Lower lobe of right lung (tissue), 2 donors: ENCODE measurements around the gene CSGALNACT2. TPM values are rescaled to one million over a fixed set of nuclear protein-coding genes. Genes with fewer than 3 reads are reported as not detected.

Experiments used
- ATAC-seq, 2 donors: fragments of 200-7000 bp; cut with Tn5 transposase; one replicate each; pipeline ENCODE4 v1.9.1; 2020 to 2022; ENCODE audit warnings: mild to moderate bottlenecking in 2 of 2, moderate library complexity in 2 of 2
- DNase-seq: peaks from one replicate; pipeline ENCODE4 v3.0.0-alpha.2; 2020
- H3K27ac ChIP-seq: fragments of 200-600 bp; one replicate; pipeline ENCODE4 v1.8.0; 2022
- H3K27me3 ChIP-seq: fragments of 200-600 bp; one replicate; pipeline ENCODE4 v1.8.0; 2022; ENCODE audit warnings: low read depth
- H3K36me3 ChIP-seq: fragments of 200-600 bp; one replicate; pipeline ENCODE4 v1.8.0; 2022; ENCODE audit warnings: mild to moderate bottlenecking
- H3K4me1 ChIP-seq: fragments of 200-600 bp; one replicate; pipeline ENCODE4 v1.8.0; 2022
- H3K4me3 ChIP-seq: fragments of 200-600 bp; one replicate; pipeline ENCODE4 v1.8.0; 2022; ENCODE audit warnings: mild to moderate bottlenecking
- H3K9me3 ChIP-seq: fragments of 200-600 bp; one replicate; pipeline ENCODE4 v1.8.0; 2022
- intact Hi-C: fragments of 100-400 bp; cut with DNase I; formaldehyde crosslinking; loops from one replicate; pipeline ENCODE4 v1.11.0; 2022
- total RNA-seq: library from RNA; stranded (reverse); fragmentation: NEBNext Ultra II Directional; extraction: Animal tissue kit (Norgen Biotek cat#: 25700); gene quantifications from one replicate; pipeline ENCODE4 v1.2.1, GENCODE V29; 2021
- TF ChIP-seq, protein P1 (sequence below): fragments of 200-600 bp; IDR thresholded peaks from one replicate; pipeline ENCODE4 v1.8.0; 2022; ENCODE audit warnings: antibody characterized with exemption, mild to moderate bottlenecking
- donor health status: DM: no; HTN: yes; CAD: no; lungs with severe emphysema.

CSGALNACT2 gene
- total RNA-seq, 1 donor from 2014 or later, result 36.4 TPM

DNA sequence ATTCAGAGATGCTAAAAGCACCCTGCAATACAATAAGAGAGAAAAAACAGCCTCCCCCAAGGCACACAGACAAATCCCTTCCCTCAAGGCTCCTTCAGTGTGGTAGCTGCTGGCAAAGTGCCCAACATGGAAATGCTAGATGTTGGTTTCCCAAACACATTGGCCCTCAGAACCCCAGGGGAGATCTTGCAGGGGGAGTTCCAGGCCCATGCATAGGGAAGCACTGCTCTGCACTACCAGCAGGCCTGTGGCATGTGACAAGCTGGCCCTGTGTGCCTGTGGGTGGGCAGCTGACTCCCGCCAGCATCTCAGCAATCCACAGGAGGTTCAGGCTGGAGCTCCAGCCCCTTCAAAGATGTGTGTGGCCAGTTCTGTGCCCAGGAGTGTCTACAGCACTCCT, 16.8 kb upstream of the CSGALNACT2 start:
- Histone ChIP-seq H3K36me3 (no peaks in the 10 kb centered on the region), H3K9me3 (no peaks in the 10 kb centered on the region), H3K4me3 (no peak overlapping the region), H3K4me1 (peaks cover 17% of the 10 kb centered on the region), H3K27me3 (no peaks in the 10 kb centered on the region), H3K27ac (no peak overlapping the region)
- ATAC-seq (no peak), DNase-seq (no peak)
- intact Hi-C loops, result no loop called here
- TF ChIP-seq, protein P1, sequence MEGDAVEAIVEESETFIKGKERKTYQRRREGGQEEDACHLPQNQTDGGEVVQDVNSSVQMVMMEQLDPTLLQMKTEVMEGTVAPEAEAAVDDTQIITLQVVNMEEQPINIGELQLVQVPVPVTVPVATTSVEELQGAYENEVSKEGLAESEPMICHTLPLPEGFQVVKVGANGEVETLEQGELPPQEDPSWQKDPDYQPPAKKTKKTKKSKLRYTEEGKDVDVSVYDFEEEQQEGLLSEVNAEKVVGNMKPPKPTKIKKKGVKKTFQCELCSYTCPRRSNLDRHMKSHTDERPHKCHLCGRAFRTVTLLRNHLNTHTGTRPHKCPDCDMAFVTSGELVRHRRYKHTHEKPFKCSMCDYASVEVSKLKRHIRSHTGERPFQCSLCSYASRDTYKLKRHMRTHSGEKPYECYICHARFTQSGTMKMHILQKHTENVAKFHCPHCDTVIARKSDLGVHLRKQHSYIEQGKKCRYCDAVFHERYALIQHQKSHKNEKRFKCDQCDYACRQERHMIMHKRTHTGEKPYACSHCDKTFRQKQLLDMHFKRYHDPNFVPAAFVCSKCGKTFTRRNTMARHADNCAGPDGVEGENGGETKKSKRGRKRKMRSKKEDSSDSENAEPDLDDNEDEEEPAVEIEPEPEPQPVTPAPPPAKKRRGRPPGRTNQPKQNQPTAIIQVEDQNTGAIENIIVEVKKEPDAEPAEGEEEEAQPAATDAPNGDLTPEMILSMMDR, result no peak

DNA sequence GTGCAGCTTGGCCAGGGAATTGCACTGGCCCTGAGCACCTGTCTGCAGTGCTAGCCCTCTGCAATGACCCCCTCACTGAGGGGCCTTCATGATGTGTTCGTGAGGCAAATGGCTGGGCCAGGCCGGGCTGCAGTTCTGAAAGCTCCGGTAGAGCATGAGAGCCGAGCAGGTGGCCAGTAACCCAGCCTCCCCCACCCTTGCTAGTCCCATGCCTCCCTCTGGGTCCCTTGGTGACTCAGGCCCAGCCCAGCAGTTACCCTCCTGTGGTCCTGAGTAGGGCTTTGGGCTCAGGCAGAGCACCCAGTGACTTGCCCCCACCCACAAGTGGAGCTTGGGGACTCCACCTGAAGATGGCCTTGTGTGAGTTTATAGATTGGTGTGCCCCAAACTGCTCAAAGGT, 16.1 kb upstream of the CSGALNACT2 start:
- ATAC-seq (no peak), DNase-seq (no peak)
- Histone ChIP-seq H3K27ac (no peak overlapping the region), H3K4me3 (no peak overlapping the region), H3K27me3 (no peaks in the 10 kb centered on the region), H3K4me1 (peaks cover 17% of the 10 kb centered on the region), H3K9me3 (no peaks in the 10 kb centered on the region), H3K36me3 (no peaks in the 10 kb centered on the region)
- TF ChIP-seq, protein P1, result no peak
- intact Hi-C loops, result no loop called here

DNA sequence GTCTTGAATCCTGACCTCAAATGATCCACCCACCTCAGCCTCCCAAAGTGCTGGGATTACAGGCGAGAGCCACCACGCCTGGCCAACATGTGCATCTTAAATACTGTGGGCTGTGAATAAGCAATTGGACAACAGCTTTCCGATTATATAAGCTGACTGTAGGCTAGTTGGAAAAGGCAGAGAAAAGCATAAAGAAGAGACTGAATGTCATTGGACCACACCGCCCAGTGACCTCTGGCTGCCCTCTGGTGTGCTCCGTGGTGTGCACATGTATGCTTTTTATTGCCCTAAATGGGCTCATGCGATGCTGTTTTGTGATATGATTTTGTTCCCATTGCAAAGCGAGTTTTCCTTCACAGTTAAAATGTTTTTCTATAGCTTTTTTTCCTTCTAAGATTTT, 15.4 kb upstream of the CSGALNACT2 start:
- TF ChIP-seq, protein P1, result no peak
- Histone ChIP-seq H3K27ac (no peak overlapping the region), H3K4me3 (no peak overlapping the region), H3K4me1 (peaks cover 17% of the 10 kb centered on the region), H3K36me3 (no peaks in the 10 kb centered on the region), H3K27me3 (no peaks in the 10 kb centered on the region), H3K9me3 (no peaks in the 10 kb centered on the region)
- DNase-seq (no peak), ATAC-seq (no peak)
- intact Hi-C loops, result no loop called here

DNA sequence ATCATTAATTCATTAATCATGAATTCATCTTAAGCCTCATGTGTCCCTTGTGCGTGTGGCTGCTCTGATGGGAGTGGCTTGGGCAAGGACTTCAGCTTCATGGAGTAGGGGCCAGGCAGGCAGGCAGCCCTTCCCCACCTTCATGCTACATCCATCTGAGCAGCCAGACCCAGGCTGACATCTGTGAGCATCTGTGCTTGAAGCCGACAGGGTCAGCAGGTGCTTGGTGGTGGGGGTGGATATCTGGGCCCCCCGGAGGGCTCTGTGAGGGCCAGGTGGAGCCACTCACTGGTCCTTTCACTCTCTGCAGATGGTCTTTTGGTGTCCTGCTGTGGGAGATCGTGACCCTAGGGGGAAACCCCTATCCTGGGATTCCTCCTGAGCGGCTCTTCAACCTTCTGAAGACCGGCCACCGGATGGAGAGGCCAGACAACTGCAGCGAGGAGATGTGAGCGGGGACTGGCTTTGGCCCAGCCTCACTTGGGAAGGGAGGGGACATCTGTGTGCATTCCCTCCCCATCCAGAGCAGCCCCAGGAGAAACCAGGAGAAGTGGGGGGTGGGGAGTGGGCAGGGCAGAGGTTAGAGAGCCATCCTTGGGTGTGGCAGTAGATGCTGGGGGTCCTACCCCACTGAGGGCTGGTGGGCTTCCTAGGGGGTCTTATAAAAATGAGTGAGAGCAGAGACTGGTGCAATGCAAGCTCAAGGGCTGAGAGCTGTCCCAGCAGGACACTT, 14.7 kb upstream of the CSGALNACT2 start:
- no peaks in the 10 kb centered on the region for H3K9me3 ChIP-seq
- no peak overlapping the region for H3K4me3 ChIP-seq
- peaks cover 17% of the 10 kb centered on the region for H3K4me1 ChIP-seq
- TF ChIP-seq, protein P1, result no peak
- intact Hi-C loops, result no loop called here
- no peaks in the 10 kb centered on the region for H3K36me3 ChIP-seq
- H3K27ac ChIP-seq, result no peak overlapping the region
- DNase-seq (no peak), ATAC-seq (no peak)
- no peaks in the 10 kb centered on the region for H3K27me3 ChIP-seq

DNA sequence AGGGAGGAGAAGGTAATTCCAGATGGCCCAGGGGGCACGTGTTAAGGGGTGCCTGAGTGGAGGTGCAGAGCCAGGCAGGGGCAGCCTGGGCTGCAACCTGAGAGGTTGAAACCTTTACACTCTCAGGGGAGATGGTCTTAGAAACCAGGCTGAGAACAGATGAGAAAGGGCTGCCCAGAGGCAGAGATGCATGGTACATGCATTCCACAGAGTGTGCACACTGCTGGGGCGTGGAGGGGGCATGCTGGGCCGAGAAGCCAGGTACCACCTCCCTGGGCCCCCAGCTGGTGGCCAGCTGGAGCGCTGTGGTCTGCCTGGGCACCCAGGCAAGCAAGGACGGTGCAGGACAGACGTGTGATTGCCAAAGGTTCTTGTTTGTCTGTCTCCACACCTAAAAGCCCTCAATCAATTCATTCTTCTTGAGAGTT, 14.1 kb upstream of the CSGALNACT2 start:
- ATAC-seq, result no peak
- no peaks in the 10 kb centered on the region for H3K9me3 ChIP-seq
- H3K36me3 ChIP-seq, result no peaks in the 10 kb centered on the region
- no peak overlapping the region for H3K4me3 ChIP-seq
- no peak for DNase-seq
- H3K4me1 ChIP-seq, result peaks cover 21% of the 10 kb centered on the region
- TF ChIP-seq, protein P1, result no peak
- H3K27ac ChIP-seq, result no peak overlapping the region
- no peaks in the 10 kb centered on the region for H3K27me3 ChIP-seq
- intact Hi-C loops, result no loop called here
